Upper lobe of left lung (tissue), 6 donors: Measurements from ENCODE around the gene NDUFB10. TPM values are rescaled to one million over a fixed set of nuclear protein-coding genes. Genes with fewer than 3 reads are reported as not detected.

ENCODE experiments used
- ATAC-seq, 2 donors: fragments of 200-7000 bp; cut with Tn5 transposase; one replicate each; pipeline ENCODE4 v1.9.1; 2022; ENCODE audit warnings: mild to moderate bottlenecking in 2 of 2, moderate library complexity in 2 of 2; ENCODE audit not compliant: low FRiP score in 2 of 2
- DNase-seq, 2 donors: peaks; one replicate each; pipeline ENCODE4 v3.0.0-alpha.2; 2019 to 2020
- H3K27ac ChIP-seq, 4 donors: fragments of 200-600 bp; sonication (generic); one replicate each; pipeline ENCODE4 v1.5.1; 2016 to 2019
- H3K27me3 ChIP-seq, 4 donors: fragments of 200-600 bp; sonication (generic); one replicate each; pipeline ENCODE4 v1.5.1; 2017 to 2019
- H3K36me3 ChIP-seq, 4 donors: fragments of 200-600 bp; sonication (generic); one replicate each; pipeline ENCODE4 v1.5.1; 2016 to 2019
- H3K4me1 ChIP-seq, 4 donors: fragments of 200-600 bp; sonication (generic); one replicate each; pipeline ENCODE4 v1.5.1; 2018 to 2019
- H3K4me3 ChIP-seq, 4 donors: fragments of 200-600 bp; sonication (generic); one replicate each; pipeline ENCODE4 v1.5.1; 2017 to 2019; ENCODE audit warnings: mild to moderate bottlenecking in 2 of 4, moderate library complexity in 1 of 4
- H3K9me3 ChIP-seq, 4 donors: fragments of 200-600 bp; sonication (generic); one replicate each; pipeline ENCODE4 v1.5.1; 2018 to 2019
- CTCF ChIP-seq, 6 experiments: fragments of 450-650 bp in 4 of 6; fragments of 200-600 bp in 2 of 6; sonication (generic) in 2 of 6; IDR thresholded peaks; one replicate each; pipeline ENCODE4 v1.5.1; 2016 to 2019; ENCODE audit warnings: antibody characterized with exemption in 6 of 6
- EP300 ChIP-seq, 4 donors: sonication (generic); formaldehyde crosslinking; IDR thresholded peaks; one replicate each; pipeline ENCODE4 v1.5.1; 2017; ENCODE audit warnings: antibody characterized with exemption in 4 of 4, control low read depth in 2 of 4
- POLR2A ChIP-seq, 4 donors: fragments of 450-650 bp; IDR thresholded peaks; one replicate each; pipeline ENCODE4 v1.5.1; 2016 to 2017; ENCODE audit warnings: antibody characterized with exemption in 4 of 4, mild to moderate bottlenecking in 2 of 4
- POLR2AphosphoS5 ChIP-seq, 2 donors: sonication (generic); formaldehyde crosslinking; IDR thresholded peaks; one replicate each; pipeline ENCODE4 v1.5.1; 2017; ENCODE audit warnings: antibody characterized with exemption in 2 of 2
- WGBS, 2 donors: methylation state at CpG; one replicate each; pipeline ENCODE4 v1.1.5; 2017 to 2018; 5-methylcytosine and 5-hydroxymethylcytosine counted together
- total RNA-seq, 6 donors: library from RNA; depleted of rRNA in 4 of 6; stranded (reverse); fragments of >200 nt in 4 of 6; gene quantifications; one replicate each; pipeline versions ENCODE4 v1.1.0 to v1.2.1, GENCODE V29; 2016 to 2021
- donor health status: DM: no; HTN: no; CAD: no; lungs with moderate emphysema.
- donor health status: DM: no; HTN: yes; CAD: no; lungs with severe emphysema.

Gene NDUFB10
- total RNA-seq, 6 donors from 2014 or later, result 76.5 to 245 (median 107) TPM

- Histone ChIP-seq H3K27ac (peak overlapping the region; percentile 80 to 96 (median 88)), H3K4me3 (peak overlapping the region; percentile 77 to 96 (median 91)), H3K36me3 (peaks cover 3 to 40% (median 35%) of the 10 kb centered on the region in 4 donors), H3K4me1 (peaks cover 13 to 23% (median 16%) of the 10 kb centered on the region in 4 donors), H3K9me3 (no peaks in the 10 kb centered on the region), H3K27me3 (no peaks in the 10 kb centered on the region)
- 13% methylated on average over 15 to 16 of the region's 17 CpGs for WGBS, 2 donors
- peak; percentile 34 to 82 for DNase-seq
- TF ChIP-seq EP300 (IDR thresholded peaks at IDR 0.05) (no peak), POLR2AphosphoS5 (IDR thresholded peaks at IDR 0.05) (no peak), POLR2A (IDR thresholded peaks at IDR 0.05) (no peak), CTCF (IDR thresholded peaks at IDR 0.05) (no peak)
- ATAC-seq, result no peak
These were observed 17.1 kb upstream of the NDUFB10 start for GRCh38 chr16:1942047-1942809.

GRCh38 chr16:1942810-1943726, 16.3 kb upstream of the NDUFB10 start, which contains the start of gene MSRB1:
Gene MSRB1, minus strand, starts transcription at chr16:1943199. Its CDS starts 43 bp downstream, at chr16:1943156.
- Histone ChIP-seq H3K9me3 (no peaks in the 10 kb centered on the region), H3K4me1 (peaks cover 13 to 23% (median 16%) of the 10 kb centered on the region in 4 donors), H3K27ac (peak within 1 kb of the TSS; percentile 80 to 96 (median 88)), H3K36me3 (peaks cover 3 to 31% (median 29%) of the 10 kb centered on the region in 4 donors), H3K4me3 (peak within 1 kb of the TSS; percentile 77 to 96 (median 91)), H3K27me3 (no peaks in the 10 kb centered on the region)
- ATAC-seq, result peak; percentile 98
- TF ChIP-seq POLR2AphosphoS5 (IDR thresholded peaks at IDR 0.05) (peak; percentile 84 to 95), EP300 (IDR thresholded peaks at IDR 0.05) (no peak), CTCF (IDR thresholded peaks at IDR 0.05) (peak in 2 of 6 experiments; percentile 12 to 16), POLR2A (IDR thresholded peaks at IDR 0.05) (peak; percentile 43 to 95 (median 68))
- peak; percentile 98 to 100 for DNase-seq
- 2 to 4% methylated on average over 45 to 49 of the region's 77 CpGs for WGBS, 2 donors

- Histone ChIP-seq H3K27ac (no peak overlapping the region), H3K4me3 (no peak overlapping the region), H3K9me3 (no peaks in the 10 kb centered on the region), H3K36me3 (peaks cover 0 to 15% (median 13%) of the 10 kb centered on the region in 4 donors), H3K4me1 (peaks cover 13 to 23% (median 14%) of the 10 kb centered on the region in 4 donors), H3K27me3 (no peaks in the 10 kb centered on the region)
- no peak for ATAC-seq
- no peak for TF ChIP-seq POLR2A (IDR thresholded peaks at IDR 0.05)
- no peak for TF ChIP-seq POLR2AphosphoS5 (IDR thresholded peaks at IDR 0.05)
- no peak for TF ChIP-seq CTCF (IDR thresholded peaks at IDR 0.05)
- no peak for TF ChIP-seq EP300 (IDR thresholded peaks at IDR 0.05)
- DNase-seq, result no peak
- 92% methylated on average over 21 of the region's 21 CpGs for WGBS, 2 donors
These were observed 14.6 kb upstream of the NDUFB10 start for GRCh38 chr16:1944612-1945199.

GRCh38 chr16:1945559-1946391, 13.6 kb upstream of the NDUFB10 start:
- Histone ChIP-seq H3K4me3 (no peak overlapping the region), H3K27ac (no peak overlapping the region), H3K36me3 (peaks cover 0 to 4% (median 3%) of the 10 kb centered on the region in 4 donors), H3K4me1 (peaks cover 13 to 23% (median 14%) of the 10 kb centered on the region in 4 donors), H3K9me3 (no peaks in the 10 kb centered on the region), H3K27me3 (no peaks in the 10 kb centered on the region)
- TF ChIP-seq POLR2A (IDR thresholded peaks at IDR 0.05), result no peak
- no peak for TF ChIP-seq CTCF (IDR thresholded peaks at IDR 0.05)
- TF ChIP-seq POLR2AphosphoS5 (IDR thresholded peaks at IDR 0.05), result no peak
- no peak for TF ChIP-seq EP300 (IDR thresholded peaks at IDR 0.05)
- ATAC-seq (no peak), DNase-seq (no peak)
- 85 to 90% methylated on average over 15 to 19 of the region's 19 CpGs for WGBS, 2 donors
